Gastroesophageal sphincter (tissue), 3 donors: ENCODE data around the gene CYLD.

Source experiments
- EP300 ChIP-seq: sonication (generic); formaldehyde crosslinking; IDR thresholded peaks from one replicate; pipeline ENCODE4 v1.6.1; 2017; ENCODE audit warnings: antibody characterized with exemption, mild to moderate bottlenecking
- POLR2A ChIP-seq, 2 donors: fragments of 450-650 bp; IDR thresholded peaks; one replicate each; pipeline ENCODE4 v1.6.1; 2017; ENCODE audit warnings: antibody characterized with exemption in 2 of 2, mild to moderate bottlenecking in 2 of 2, moderate library complexity in 1 of 2
- POLR2AphosphoS5 ChIP-seq: sonication (generic); formaldehyde crosslinking; IDR thresholded peaks from one replicate; pipeline ENCODE4 v1.6.1; 2017; ENCODE audit warnings: antibody characterized with exemption
- TF ChIP-seq, protein P1 (sequence below), 4 experiments: fragments of 200-600 bp in 2 of 4; fragments of 450-650 bp in 2 of 4; sonication (generic) in 1 of 4; IDR thresholded peaks; one replicate each; pipeline ENCODE4 v1.5.1; 2017 to 2019; ENCODE audit warnings: antibody characterized with exemption in 4 of 4, mild to moderate bottlenecking in 2 of 4, moderate library complexity in 2 of 4

DNA sequence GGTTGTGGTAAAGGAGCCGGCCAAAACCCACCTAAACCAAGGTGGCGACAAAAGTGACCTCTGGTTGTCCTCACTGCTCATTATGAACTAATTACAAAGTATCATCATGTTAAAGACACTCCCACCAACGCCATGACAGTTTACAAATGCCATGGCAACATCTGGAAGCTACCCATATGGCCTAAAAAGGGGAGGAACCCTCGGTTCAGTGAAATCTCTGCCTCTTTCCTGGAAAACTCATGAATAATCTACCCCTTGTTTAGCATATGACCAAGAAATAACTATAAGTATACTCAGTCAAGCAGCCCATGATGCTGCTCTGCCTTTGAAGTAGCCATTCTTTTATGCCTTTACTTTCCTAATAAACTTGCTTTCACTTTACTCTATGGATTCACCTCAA lies 72.2 kb downstream of the CYLD start:
- TF ChIP-seq POLR2A (IDR thresholded peaks at IDR 0.05): no peak
- TF ChIP-seq, protein P1, sequence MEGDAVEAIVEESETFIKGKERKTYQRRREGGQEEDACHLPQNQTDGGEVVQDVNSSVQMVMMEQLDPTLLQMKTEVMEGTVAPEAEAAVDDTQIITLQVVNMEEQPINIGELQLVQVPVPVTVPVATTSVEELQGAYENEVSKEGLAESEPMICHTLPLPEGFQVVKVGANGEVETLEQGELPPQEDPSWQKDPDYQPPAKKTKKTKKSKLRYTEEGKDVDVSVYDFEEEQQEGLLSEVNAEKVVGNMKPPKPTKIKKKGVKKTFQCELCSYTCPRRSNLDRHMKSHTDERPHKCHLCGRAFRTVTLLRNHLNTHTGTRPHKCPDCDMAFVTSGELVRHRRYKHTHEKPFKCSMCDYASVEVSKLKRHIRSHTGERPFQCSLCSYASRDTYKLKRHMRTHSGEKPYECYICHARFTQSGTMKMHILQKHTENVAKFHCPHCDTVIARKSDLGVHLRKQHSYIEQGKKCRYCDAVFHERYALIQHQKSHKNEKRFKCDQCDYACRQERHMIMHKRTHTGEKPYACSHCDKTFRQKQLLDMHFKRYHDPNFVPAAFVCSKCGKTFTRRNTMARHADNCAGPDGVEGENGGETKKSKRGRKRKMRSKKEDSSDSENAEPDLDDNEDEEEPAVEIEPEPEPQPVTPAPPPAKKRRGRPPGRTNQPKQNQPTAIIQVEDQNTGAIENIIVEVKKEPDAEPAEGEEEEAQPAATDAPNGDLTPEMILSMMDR (IDR thresholded peaks at IDR 0.05): no peak
- no peak for TF ChIP-seq POLR2AphosphoS5
- TF ChIP-seq EP300: no peak
